H9 (cell line): ENCODE data around the gene MATK. TPM values are rescaled to one million over a fixed set of nuclear protein-coding genes. Genes with fewer than 3 reads are reported as not detected.

ENCODE experiments used
- DNase-seq: peaks from one replicate; pipeline ENCODE4 v3.0.0-alpha.2; 2017
- H2AFZ ChIP-seq: one replicate; pipeline ENCODE4 v1.6.1; 2013; ENCODE audit warnings: mild to moderate bottlenecking, low read length, control low read depth, moderate library complexity
- H2AK5ac ChIP-seq: 2 replicates; pipeline ENCODE4 v1.6.1; 2013; ENCODE audit warnings: low read length, control low read depth, mixed read lengths; ENCODE audit not compliant: insufficient read length
- H2BK120ac ChIP-seq: one replicate; pipeline ENCODE4 v1.6.1; 2013; ENCODE audit warnings: low read depth, mild to moderate bottlenecking, low read length, control low read depth, inconsistent platforms; ENCODE audit not compliant: poor library complexity, severe bottlenecking
- H2BK12ac ChIP-seq: 2 replicates; pipeline ENCODE4 v1.6.1; 2013; ENCODE audit warnings: low read length, control low read depth, mixed read lengths, low read depth; ENCODE audit not compliant: insufficient read length
- H2BK15ac ChIP-seq: 2 replicates; pipeline ENCODE4 v1.6.1; 2013; ENCODE audit warnings: low read depth, low read length, control low read depth
- H2BK20ac ChIP-seq: one replicate; pipeline ENCODE4 v1.6.1; 2013; ENCODE audit warnings: low read depth, mild to moderate bottlenecking, low read length, control low read depth, inconsistent platforms; ENCODE audit not compliant: poor library complexity, severe bottlenecking
- H2BK5ac ChIP-seq: 2 replicates; pipeline ENCODE4 v1.6.1; 2013; ENCODE audit warnings: low read length, control low read depth, mixed read lengths; ENCODE audit not compliant: insufficient read length
- H3K14ac ChIP-seq: 2 replicates; pipeline ENCODE4 v1.6.1; 2013; ENCODE audit warnings: low read length, control low read depth; ENCODE audit not compliant: insufficient read depth
- H3K18ac ChIP-seq: 2 replicates; pipeline ENCODE4 v1.6.1; 2013; ENCODE audit warnings: low read depth, mild to moderate bottlenecking, mixed read lengths, low read length, control low read depth; ENCODE audit not compliant: insufficient read length
- H3K23ac ChIP-seq: 2 replicates; pipeline ENCODE4 v1.6.1; 2013; ENCODE audit warnings: low read length, control low read depth, mixed read lengths, low read depth; ENCODE audit not compliant: insufficient read length
- H3K23me2 ChIP-seq: 2 replicates; pipeline ENCODE4 v1.6.1; 2013; ENCODE audit warnings: low read depth, mild to moderate bottlenecking, mixed read lengths, low read length, control low read depth; ENCODE audit not compliant: insufficient read length, poor library complexity, severe bottlenecking
- H3K27ac ChIP-seq: 2 replicates; pipeline ENCODE4 v1.5.1; 2013; ENCODE audit warnings: low read length, control low read depth, mixed read lengths, low read depth; ENCODE audit not compliant: insufficient read length
- H3K27me3 ChIP-seq: 2 replicates; pipeline ENCODE4 v1.6.1; 2013; ENCODE audit warnings: low read length, control low read depth, inconsistent platforms; ENCODE audit not compliant: insufficient read depth
- H3K4ac ChIP-seq: 2 replicates; pipeline ENCODE4 v1.6.1; 2013; ENCODE audit warnings: low read depth, mild to moderate bottlenecking, control low read depth, inconsistent platforms, low read length, moderate library complexity
- H3K4me1 ChIP-seq: 2 replicates; pipeline ENCODE4 v1.6.1; 2013; ENCODE audit warnings: low read length, control low read depth, inconsistent platforms; ENCODE audit not compliant: insufficient read depth
- H3K4me2 ChIP-seq: 2 replicates; pipeline ENCODE4 v1.6.1; 2013; ENCODE audit warnings: low read length, control low read depth, mixed read lengths; ENCODE audit not compliant: insufficient read length, insufficient read depth
- H3K56ac ChIP-seq: 2 replicates; pipeline ENCODE4 v1.6.1; 2013; ENCODE audit warnings: low read depth, mild to moderate bottlenecking, mixed read lengths, low read length, control low read depth; ENCODE audit not compliant: insufficient read length
- H3K79me1 ChIP-seq: 2 replicates; pipeline ENCODE4 v1.6.1; 2013; ENCODE audit warnings: low read depth, mild to moderate bottlenecking, moderate library complexity, low read length, control low read depth, inconsistent platforms; ENCODE audit not compliant: insufficient read depth, poor library complexity, severe bottlenecking
- H3K79me2 ChIP-seq: 2 replicates; pipeline ENCODE4 v1.6.1; 2013; ENCODE audit warnings: low read length, control low read depth, inconsistent platforms; ENCODE audit not compliant: insufficient read depth
- H3K9ac ChIP-seq: 2 replicates; pipeline ENCODE4 v1.6.1; 2013; ENCODE audit warnings: low read length, control low read depth, mixed read lengths; ENCODE audit not compliant: insufficient read length; ENCODE audit errors: extremely low read depth
- H3K9me3 ChIP-seq: one replicate; pipeline ENCODE4 v1.6.1; 2013; ENCODE audit warnings: low read depth, low read length, inconsistent platforms; ENCODE audit not compliant: control insufficient read depth
- H3T11ph ChIP-seq: one replicate; pipeline ENCODE4 v1.6.1; 2013; ENCODE audit warnings: mild to moderate bottlenecking, low read length, control low read depth, inconsistent platforms
- H4K20me1 ChIP-seq: one replicate; pipeline ENCODE4 v1.6.1; 2013; ENCODE audit not compliant: control insufficient read depth, insufficient read length, insufficient read depth
- H4K5ac ChIP-seq: 2 replicates; pipeline ENCODE4 v1.6.1; 2013; ENCODE audit warnings: low read depth, mild to moderate bottlenecking, mixed read lengths, low read length, control low read depth; ENCODE audit not compliant: insufficient read length
- H4K8ac ChIP-seq: replicated peaks from 2 replicates; pipeline ENCODE4 v1.6.1; 2013; ENCODE audit warnings: low read length, control low read depth, mixed read lengths, low read depth; ENCODE audit not compliant: insufficient read length
- H4K91ac ChIP-seq: 2 replicates; pipeline ENCODE4 v1.6.1; 2013; ENCODE audit warnings: low read depth, mild to moderate bottlenecking, moderate library complexity, mixed read lengths, low read length, control low read depth; ENCODE audit not compliant: insufficient read length
- H3K27ac Mint-ChIP-seq, 3 experiments: 2 replicates in 2 of 3; 3 replicates in 1 of 3; pipeline ENCODE4 v1.8.0; 2020 to 2021; ENCODE audit warnings: mixed read lengths in 3 of 3, mild to moderate bottlenecking in 1 of 3, moderate library complexity in 1 of 3
- H3K27me3 Mint-ChIP-seq: 2 replicates; pipeline ENCODE4 v1.8.0; 2021; ENCODE audit warnings: low read depth, mild to moderate bottlenecking, moderate library complexity, mixed read lengths
- H3K36me3 Mint-ChIP-seq, 3 experiments: 2 replicates in 2 of 3; 3 replicates in 1 of 3; pipeline ENCODE4 v1.8.0; 2020 to 2021; ENCODE audit warnings: low read depth in 3 of 3, mixed read lengths in 3 of 3; ENCODE audit not compliant: insufficient read depth in 1 of 3
- H3K4me1 Mint-ChIP-seq, 2 experiments: 2 replicates each; pipeline ENCODE4 v1.8.0; 2020; ENCODE audit warnings: mixed read lengths in 2 of 2
- H3K4me3 Mint-ChIP-seq, 2 experiments: 2 replicates in 1 of 2; 3 replicates in 1 of 2; pipeline ENCODE4 v1.8.0; 2020 to 2021; ENCODE audit warnings: mild to moderate bottlenecking in 2 of 2, mixed read lengths in 2 of 2, moderate library complexity in 1 of 2
- H3K9me3 Mint-ChIP-seq, 2 experiments: 2 replicates in 1 of 2; 3 replicates in 1 of 2; pipeline ENCODE4 v1.8.0; 2020; ENCODE audit warnings: mild to moderate bottlenecking in 2 of 2, mixed read lengths in 2 of 2, moderate library complexity in 1 of 2
- WGBS: extraction: QIAGEN DNeasy Blood & Tissue Kit; methylation state at CpG from one replicate; pipeline ENCODE4 v1.1.7; 2013; ENCODE audit warnings: missing lambda C conversion rate, low lambda C conversion rate, mixed read lengths; ENCODE audit not compliant: insufficient read length; ENCODE audit errors: extremely low coverage; 5-methylcytosine and 5-hydroxymethylcytosine counted together
- total RNA-seq: library from RNA; stranded (reverse); gene quantifications from 2 replicates; pipeline ENCODE4 v1.2.1, GENCODE V29; 2021
- TF ChIP-seq, protein P1 (sequence below): fragments of 200-600 bp; sonication (generic); conservative IDR thresholded peaks from 3 replicates; pipeline ENCODE4 v1.8.0; 2021; ENCODE audit warnings: antibody characterized with exemption, mild to moderate bottlenecking

Gene MATK
- total RNA-seq, 1 experiment from 2014 or later: 13.5 TPM

DNA sequence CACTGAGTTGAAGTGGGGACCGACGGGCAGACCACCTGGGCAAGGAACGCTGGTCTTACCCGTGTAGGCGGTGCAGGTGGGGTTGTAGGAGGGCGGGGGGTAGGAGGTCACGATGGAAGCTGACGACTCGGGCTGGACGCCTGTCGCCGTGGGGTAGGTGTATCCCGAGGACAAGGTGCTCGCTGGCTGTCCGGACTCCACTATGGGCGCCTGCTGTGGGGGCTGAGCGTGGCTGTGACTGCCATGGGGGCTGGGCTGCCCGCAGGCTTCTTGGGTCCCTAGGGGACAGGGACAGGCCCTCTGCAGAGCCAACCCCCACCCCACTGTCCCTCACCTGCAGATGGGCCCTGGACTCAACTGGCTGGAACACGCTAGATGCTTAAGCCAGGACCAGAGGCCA lies 45.4 kb upstream of the MATK start:
- no CpG with 5 or more reads among the region's 19 CpGs for WGBS
- no peaks in the 10 kb centered on the region; a peak in 1 of 7 replicates for H3K36me3 Mint-ChIP-seq

More for the DNA sequence above, 45.4 kb upstream of the MATK start:
- H3K9ac ChIP-seq: no peak overlapping the region
- H4K5ac ChIP-seq: no peak overlapping the region
- no peaks in the 10 kb centered on the region for H3K79me2 ChIP-seq
- H3K4me1 ChIP-seq: no peaks in the 10 kb centered on the region
- no peak overlapping the region for H3K23ac ChIP-seq
- no peak overlapping the region for H2AFZ ChIP-seq
- H3K4me2 ChIP-seq: no peak overlapping the region
- no peak overlapping the region for H3K4ac ChIP-seq
- H3K27ac Mint-ChIP-seq: no peak overlapping the region; a peak in 1 of 7 replicates
- no peak overlapping the region for H2AK5ac ChIP-seq
- H4K8ac ChIP-seq: no peak overlapping the region
- no peaks in the 10 kb centered on the region for H3K23me2 ChIP-seq
- H3K4me3 Mint-ChIP-seq: no peak overlapping the region
- H3K27me3 Mint-ChIP-seq: no peaks in the 10 kb centered on the region
- H4K91ac ChIP-seq: no peak overlapping the region
- no peak overlapping the region for H2BK15ac ChIP-seq
- no peaks in the 10 kb centered on the region for H3K79me1 ChIP-seq
- no peak overlapping the region for H3K18ac ChIP-seq
- H2BK12ac ChIP-seq: no peak overlapping the region
- no peaks in the 10 kb centered on the region for H3K9me3 ChIP-seq
- no peaks in the 10 kb centered on the region for H3K27me3 ChIP-seq
- H2BK5ac ChIP-seq: no peak overlapping the region
- no peak overlapping the region for H3T11ph ChIP-seq
- H3K9me3 Mint-ChIP-seq: no peaks in the 10 kb centered on the region
- no peak overlapping the region for H2BK20ac ChIP-seq
- no peak overlapping the region for H3K56ac ChIP-seq
- no peak overlapping the region for H3K27ac ChIP-seq
- H3K14ac ChIP-seq: no peak overlapping the region
- H2BK120ac ChIP-seq: no peak overlapping the region
- no peak for DNase-seq
- H4K20me1 ChIP-seq: no peaks in the 10 kb centered on the region
- H3K4me1 Mint-ChIP-seq: no peaks in the 10 kb centered on the region
- TF ChIP-seq, protein P1, sequence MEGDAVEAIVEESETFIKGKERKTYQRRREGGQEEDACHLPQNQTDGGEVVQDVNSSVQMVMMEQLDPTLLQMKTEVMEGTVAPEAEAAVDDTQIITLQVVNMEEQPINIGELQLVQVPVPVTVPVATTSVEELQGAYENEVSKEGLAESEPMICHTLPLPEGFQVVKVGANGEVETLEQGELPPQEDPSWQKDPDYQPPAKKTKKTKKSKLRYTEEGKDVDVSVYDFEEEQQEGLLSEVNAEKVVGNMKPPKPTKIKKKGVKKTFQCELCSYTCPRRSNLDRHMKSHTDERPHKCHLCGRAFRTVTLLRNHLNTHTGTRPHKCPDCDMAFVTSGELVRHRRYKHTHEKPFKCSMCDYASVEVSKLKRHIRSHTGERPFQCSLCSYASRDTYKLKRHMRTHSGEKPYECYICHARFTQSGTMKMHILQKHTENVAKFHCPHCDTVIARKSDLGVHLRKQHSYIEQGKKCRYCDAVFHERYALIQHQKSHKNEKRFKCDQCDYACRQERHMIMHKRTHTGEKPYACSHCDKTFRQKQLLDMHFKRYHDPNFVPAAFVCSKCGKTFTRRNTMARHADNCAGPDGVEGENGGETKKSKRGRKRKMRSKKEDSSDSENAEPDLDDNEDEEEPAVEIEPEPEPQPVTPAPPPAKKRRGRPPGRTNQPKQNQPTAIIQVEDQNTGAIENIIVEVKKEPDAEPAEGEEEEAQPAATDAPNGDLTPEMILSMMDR: no peak
